NCI-H345 treated with DMSO at 0.1 percent for 48 hours (cell line): ENCODE results near the gene MTG1.
A peak's percentile ranks its signal among the peaks of the same experiment; 100 is the strongest.

Source experiments
- DNase-seq: peaks from one replicate; lab custom pipeline; 2025; ENCODE audit not compliant: unreplicated experiment; lab: John Stamatoyannopoulos, UW

Gene MTG1

GRCh38 chr10:133394064-133394663 lies at the start of gene MTG1:
Gene MTG1 (plus strand): TSS chr10:133394157. CDS start chr10:133394221, 64 bp downstream.
- DNase-seq, result peak; percentile 68

GRCh38 chr10:133344236-133344635 lies 49.7 kb upstream of the MTG1 start:
- no peak for DNase-seq

DNA sequence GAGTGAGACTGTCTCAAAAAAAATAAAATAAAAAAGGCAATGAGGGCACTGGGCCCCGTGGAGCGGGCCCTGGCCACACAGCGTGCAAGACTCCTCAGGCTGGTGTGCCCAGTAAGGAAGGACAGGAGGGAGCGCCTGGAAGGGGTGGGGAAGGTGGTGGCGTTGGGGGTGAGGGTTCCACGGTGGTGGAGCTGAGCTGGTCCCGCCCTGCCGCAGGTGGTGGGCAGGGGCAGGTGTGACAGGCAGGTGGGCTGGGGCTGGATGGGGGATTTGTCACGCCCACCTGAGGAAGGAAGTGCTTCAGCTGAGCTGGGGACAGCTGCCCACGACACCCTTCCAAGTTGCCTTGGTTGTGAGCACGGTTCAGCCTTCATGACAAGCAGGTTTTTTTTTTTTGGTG lies 47.5 kb upstream of the MTG1 start:
- no peak for DNase-seq

- DNase-seq, result no peak
These were observed 46.0 kb upstream of the MTG1 start for GRCh38 chr10:133347710-133348517.

GRCh38 chr10:133349160-133349568 lies 44.8 kb upstream of the MTG1 start:
- no peak for DNase-seq

DNA sequence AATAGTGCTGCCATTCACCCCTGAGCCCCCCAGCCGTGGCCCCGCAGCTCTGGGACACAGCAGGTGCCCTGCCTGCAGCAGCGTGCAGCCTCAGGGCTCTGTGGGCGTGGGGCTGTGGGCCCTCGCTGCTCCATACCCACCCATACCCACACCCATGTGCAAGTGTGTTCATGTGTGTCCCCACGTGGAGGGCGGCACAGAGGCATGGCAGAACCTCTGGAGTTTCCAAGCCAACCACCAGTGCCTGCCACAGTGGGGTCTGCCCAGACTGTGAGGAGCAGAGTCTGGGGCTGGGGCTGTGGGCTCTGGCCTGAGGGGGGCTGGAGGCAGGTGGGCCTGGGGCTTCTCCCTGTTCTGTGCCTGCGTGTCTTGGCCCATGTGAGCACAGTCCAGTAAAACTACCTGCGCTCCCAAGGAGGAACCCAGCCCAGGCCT lies 44.4 kb upstream of the MTG1 start:
- no peak for DNase-seq

DNA sequence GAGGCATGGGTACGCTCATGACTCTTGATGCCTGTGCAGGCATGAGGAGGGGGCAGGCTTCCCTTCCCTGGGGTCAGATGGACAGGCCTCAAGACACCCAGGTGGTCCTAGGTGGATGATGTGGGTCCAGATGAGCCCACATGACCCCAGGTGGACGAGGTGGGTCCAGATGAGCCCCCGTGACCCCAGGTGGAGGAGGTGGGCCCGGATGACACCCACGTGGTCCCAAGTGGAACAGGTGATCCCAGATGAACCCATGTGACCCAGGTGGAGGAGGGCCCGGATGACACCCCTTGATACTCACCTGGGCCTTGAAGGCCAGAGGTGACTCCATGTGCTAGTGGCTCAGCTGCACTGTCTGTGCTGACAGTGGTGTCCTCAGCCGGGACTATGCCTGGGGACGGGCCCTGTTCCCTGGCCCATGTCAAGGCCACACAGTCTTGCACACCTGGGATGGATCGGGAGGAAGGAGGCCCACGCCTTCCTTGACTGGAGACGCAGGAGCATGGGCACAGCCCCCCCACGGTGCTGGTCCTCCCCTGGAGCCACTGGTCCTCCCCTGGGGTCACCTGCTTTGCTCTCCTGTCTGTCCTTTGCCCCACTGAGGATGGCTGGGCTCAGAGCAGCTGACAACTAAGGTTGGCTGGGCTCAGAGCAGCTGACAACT lies 43.5 kb upstream of the MTG1 start:
- no peak for DNase-seq

GRCh38 chr10:133350950-133351329 lies 43.0 kb upstream of the MTG1 start:
- DNase-seq, result no peak

- no peak for DNase-seq
These were observed 42.3 kb upstream of the MTG1 start for GRCh38 chr10:133351408-133352318.

DNA sequence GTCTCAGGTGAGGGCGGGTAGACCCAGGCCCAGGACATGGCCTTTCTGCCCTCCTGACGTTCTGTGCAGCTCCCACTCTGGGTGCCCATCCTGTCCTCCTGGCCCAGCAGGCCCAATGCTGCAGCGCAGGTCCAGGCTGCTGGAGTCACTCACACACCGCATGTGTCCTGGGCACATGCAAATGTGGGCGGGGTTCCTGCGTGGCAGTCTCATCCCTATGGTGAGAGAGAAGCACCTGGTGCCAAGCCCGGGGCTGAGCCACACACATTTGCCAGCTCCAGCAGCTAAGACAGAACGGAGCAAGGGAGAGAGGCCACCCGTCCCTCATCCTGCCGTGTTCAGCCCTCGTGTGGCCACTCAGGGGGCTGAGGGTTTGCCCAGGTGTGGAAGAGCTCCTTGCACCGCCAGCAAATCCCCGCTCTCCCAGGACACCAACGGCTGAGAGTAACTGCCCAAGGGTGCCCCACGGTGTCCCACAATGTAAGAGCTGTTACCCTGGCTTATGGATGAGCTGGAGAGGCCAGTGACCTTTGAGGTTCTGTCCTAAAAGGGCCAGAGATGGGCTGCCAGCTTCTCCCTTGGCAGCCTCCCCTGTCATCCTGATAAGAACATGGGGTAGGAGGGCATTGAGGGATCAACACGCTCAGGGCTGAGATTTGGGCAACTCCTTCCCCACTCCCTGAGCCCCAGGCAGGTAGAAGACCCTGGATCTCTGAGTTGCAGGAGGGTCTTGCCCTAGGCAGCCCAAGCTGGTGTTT lies 40.6 kb upstream of the MTG1 start:
- DNase-seq, result no peak

GRCh38 chr10:133353988-133354605 lies 39.9 kb upstream of the MTG1 start:
- DNase-seq, result no peak

DNA sequence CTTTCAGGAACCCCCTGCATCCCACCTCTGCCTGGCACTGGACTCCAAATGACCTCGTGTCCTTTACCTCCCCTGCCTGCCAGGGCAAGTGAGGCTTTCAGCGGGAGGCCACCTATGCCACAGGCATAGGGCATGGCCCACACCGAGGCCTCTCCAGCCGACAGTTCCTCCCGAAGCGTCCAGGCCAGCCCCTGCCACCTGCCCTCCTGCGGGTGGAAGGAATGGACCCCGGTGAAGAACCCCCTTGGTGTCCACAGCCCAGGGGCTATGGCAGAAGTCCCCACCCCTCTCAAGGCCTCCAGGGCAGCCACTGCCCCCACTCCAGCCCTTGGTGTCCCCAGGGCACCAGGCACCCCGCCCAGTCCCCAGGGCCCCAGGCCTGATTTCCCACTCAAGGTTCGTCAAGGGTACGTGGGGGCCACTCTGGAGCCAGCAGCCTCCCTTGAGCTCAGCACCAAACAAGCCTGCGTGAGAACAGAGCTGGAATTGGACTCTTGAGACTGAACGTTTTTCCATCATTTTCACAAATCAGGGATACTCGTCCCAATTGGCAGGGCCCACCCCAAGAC lies 39.2 kb upstream of the MTG1 start:
- no peak for DNase-seq

DNA sequence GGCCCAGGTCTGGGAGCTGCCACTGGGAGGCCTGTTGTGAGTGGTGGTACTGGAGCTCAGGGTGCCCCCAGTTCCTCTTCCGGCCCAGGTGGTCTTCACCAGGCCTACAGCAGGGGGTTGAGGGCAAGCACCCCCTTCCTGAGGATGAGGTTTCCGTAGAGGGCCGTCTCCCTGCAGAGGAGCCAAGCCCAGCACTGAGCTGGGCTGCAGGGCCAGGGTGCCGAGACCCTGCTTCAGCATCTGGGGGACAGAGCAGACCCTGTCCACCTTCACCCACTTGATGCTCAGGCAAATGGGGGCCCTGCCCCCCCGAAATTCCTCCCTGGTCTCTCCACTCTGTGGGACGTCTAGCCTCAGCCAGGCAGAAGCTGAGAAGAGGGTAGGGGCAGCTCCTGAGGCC lies 38.7 kb upstream of the MTG1 start:
- no peak for DNase-seq

GRCh38 chr10:133355991-133356390 lies 38.0 kb upstream of the MTG1 start:
- no peak for DNase-seq

- DNase-seq, result no peak
These were observed 37.2 kb upstream of the MTG1 start for GRCh38 chr10:133356549-133357284.

GRCh38 chr10:133357285-133358161 lies 36.4 kb upstream of the MTG1 start, which contains the start of gene FUOM:
Gene FUOM (minus strand): TSS chr10:133358019. CDS start chr10:133358007, 12 bp downstream.
- no peak for DNase-seq

- DNase-seq, result no peak
These were observed 35.6 kb upstream of the MTG1 start for GRCh38 chr10:133358162-133358924.
